IMR-90 (cell line): ENCODE measurements around the gene CD180. TPM values are rescaled to one million over a fixed set of nuclear protein-coding genes. Genes with fewer than 3 reads are reported as not detected.

Experiments used
- ATAC-seq: fragments of 200-7000 bp; cut with Tn5 transposase; 2 replicates; pipeline ENCODE4 v1.9.1; 2020; ENCODE audit warnings: low read depth, mild to moderate bottlenecking, moderate library complexity
- BruUV-seq: library from RNA; stranded (reverse); fragments of 400-500 nt; replicated peaks from 2 replicates; lab custom pipeline; 2021; lab: Mats Ljungman, UMichigan
- CTCF ChIA-PET: fragments of 300-600 bp; formaldehyde crosslinking; extraction: SDS; loops from one replicate; lab custom pipeline; 2021; ENCODE audit warnings: antibody characterized with exemption; lab: Yijun Ruan, JAX
- POLR2A ChIA-PET: fragments of 300-600 bp; sonication (Branson Sonifier 250); formaldehyde crosslinking; loops from one replicate; lab custom pipeline; 2022; ENCODE audit warnings: antibody characterized with exemption; ENCODE audit not compliant: unreplicated experiment; lab: Charles Lee
- DNase-seq: peaks from one replicate; pipeline ENCODE4 v3.0.0; 2013
- H2AFZ ChIP-seq: replicated peaks from 2 replicates; pipeline ENCODE3; 2013; ENCODE audit warnings: low read length, mild to moderate bottlenecking; ENCODE audit not compliant: poor library complexity
- H2AK5ac ChIP-seq: 2 replicates; pipeline ENCODE4 v1.6.1; 2013; ENCODE audit warnings: low read depth, low read length, inconsistent platforms
- H2AK9ac ChIP-seq: replicated peaks from 2 replicates; pipeline ENCODE3; 2013; ENCODE audit warnings: mild to moderate bottlenecking, low read depth, low read length, moderate library complexity; ENCODE audit not compliant: poor library complexity
- H2BK120ac ChIP-seq: 2 replicates; pipeline ENCODE4 v1.6.1; 2013; ENCODE audit warnings: low read depth, low read length, inconsistent platforms
- H2BK15ac ChIP-seq: 3 replicates; pipeline ENCODE4 v1.6.1; 2013; ENCODE audit warnings: low read depth, low read length, inconsistent platforms
- H2BK20ac ChIP-seq: 2 replicates; pipeline ENCODE4 v1.6.1; 2013; ENCODE audit warnings: low read depth, mild to moderate bottlenecking, inconsistent platforms, low read length, moderate library complexity
- H2BK5ac ChIP-seq: 2 replicates; pipeline ENCODE4 v1.6.1; 2013; ENCODE audit warnings: mild to moderate bottlenecking, low read depth, low read length, inconsistent platforms; ENCODE audit not compliant: poor library complexity, severe bottlenecking
- H3K14ac ChIP-seq: replicated peaks from 2 replicates; pipeline ENCODE4 v1.6.1; 2013; ENCODE audit warnings: low read depth, low read length, inconsistent platforms
- H3K18ac ChIP-seq: 2 replicates; pipeline ENCODE4 v1.6.1; 2013; ENCODE audit warnings: low read depth, low read length, control low read depth
- H3K23ac ChIP-seq: 2 replicates; pipeline ENCODE4 v1.6.1; 2013; ENCODE audit warnings: low read depth, low read length, inconsistent platforms
- H3K27ac ChIP-seq: 2 replicates; pipeline ENCODE4 v1.5.1; 2013; ENCODE audit warnings: mild to moderate bottlenecking, control low read depth, low read length; ENCODE audit not compliant: insufficient read depth
- H3K27me3 ChIP-seq: 2 replicates; pipeline ENCODE4 v1.6.1; 2013; ENCODE audit warnings: low read length; ENCODE audit not compliant: control insufficient read depth, insufficient read depth
- H3K36me3 ChIP-seq: 2 replicates; pipeline ENCODE4 v1.6.1; 2013; ENCODE audit warnings: low read length, mixed read lengths; ENCODE audit not compliant: control insufficient read depth, insufficient read depth
- H3K4ac ChIP-seq: 2 replicates; pipeline ENCODE4 v1.6.1; 2013; ENCODE audit warnings: low read depth, low read length, inconsistent platforms
- H3K4me1 ChIP-seq: 2 replicates; pipeline ENCODE4 v1.6.1; 2013; ENCODE audit warnings: low read length, mixed read lengths; ENCODE audit not compliant: control insufficient read depth, insufficient read depth
- H3K4me2 ChIP-seq: 2 replicates; pipeline ENCODE4 v1.6.1; 2013; ENCODE audit warnings: low read depth, mild to moderate bottlenecking, control low read depth, low read length, moderate library complexity
- H3K4me3 ChIP-seq: 2 replicates; pipeline ENCODE4 v1.5.1; 2013; ENCODE audit warnings: low read depth, mild to moderate bottlenecking, control low read depth, low read length, moderate library complexity; ENCODE audit not compliant: insufficient read depth
- H3K56ac ChIP-seq: 2 replicates; pipeline ENCODE4 v1.6.1; 2013; ENCODE audit warnings: low read length, inconsistent platforms; ENCODE audit not compliant: insufficient read depth; ENCODE audit errors: extremely low read depth
- H3K79me1 ChIP-seq, 2 experiments: 2 replicates each; pipeline ENCODE4 v1.6.1; 2013; ENCODE audit warnings: low read length in 2 of 2, inconsistent platforms in 1 of 2, low read depth in 1 of 2
- H3K9ac ChIP-seq: 2 replicates; pipeline ENCODE4 v1.6.1; 2013; ENCODE audit warnings: low read depth, low read length, control low read depth
- H3K9me1 ChIP-seq: 2 replicates; pipeline ENCODE4 v1.6.1; 2013; ENCODE audit warnings: low read length, inconsistent platforms; ENCODE audit not compliant: insufficient read depth
- H3K9me3 ChIP-seq: 2 replicates; pipeline ENCODE4 v1.6.1; 2013; ENCODE audit warnings: low read length; ENCODE audit not compliant: control insufficient read depth, insufficient read depth
- H4K20me1 ChIP-seq: 2 replicates; pipeline ENCODE4 v1.6.1; 2013; ENCODE audit warnings: low read length, inconsistent platforms; ENCODE audit not compliant: insufficient read depth
- H4K5ac ChIP-seq: 2 replicates; pipeline ENCODE4 v1.6.1; 2013; ENCODE audit warnings: mild to moderate bottlenecking, low read depth, low read length, control low read depth
- H4K8ac ChIP-seq, 2 experiments: 2 replicates each; pipeline ENCODE4 v1.6.1; 2013; ENCODE audit warnings: low read depth in 2 of 2, low read length in 2 of 2, control low read depth in 1 of 2, inconsistent platforms in 1 of 2
- H4K91ac ChIP-seq: 2 replicates; pipeline ENCODE4 v1.6.1; 2013; ENCODE audit warnings: low read depth, low read length, inconsistent platforms; ENCODE audit not compliant: insufficient read depth
- CEBPB ChIP-seq: IDR thresholded peaks from 2 replicates; pipeline ENCODE4 v1.6.1; 2012; ENCODE audit warnings: low read depth, low read length, improper control_type of control experiment
- MXI1 ChIP-seq: IDR thresholded peaks from 2 replicates; pipeline ENCODE4 v1.6.1; 2012; ENCODE audit warnings: low read depth, mild to moderate bottlenecking, low read length, moderate library complexity, borderline replicate concordance
- RAD21 ChIP-seq: IDR thresholded peaks from 2 replicates; pipeline ENCODE4 v1.6.1; 2012; ENCODE audit warnings: low read length, improper control_type of control experiment
- SMC3 ChIP-seq: fragments of 150-350 bp; IDR thresholded peaks from 2 replicates; pipeline ENCODE4 v1.6.1; 2016; ENCODE audit warnings: low read depth, mild to moderate bottlenecking, antibody characterized with exemption, low read length, moderate library complexity
- WGBS, 2 experiments: methylation state at CpG; one replicate each; pipeline versions ENCODE4 v1.1.5 to v1.1.7; 2013; ENCODE audit warnings: missing lambda C conversion rate in 2 of 2; ENCODE audit not compliant: insufficient read length in 1 of 2; ENCODE audit errors: extremely low coverage in 2 of 2; 5-methylcytosine and 5-hydroxymethylcytosine counted together
- dilution Hi-C: fragments of 300-500 bp; cut with HindIII; formaldehyde crosslinking; loops from one replicate; pipeline ENCODE4 v1.14.3; 2018; ENCODE audit warnings: low sequenced_read_pairs; ENCODE audit not compliant: unreplicated experiment
- in situ Hi-C: fragments of 300-500 bp; cut with MboI; formaldehyde crosslinking; loops from 3 replicates; pipeline ENCODE4 v1.14.3; 2019; ENCODE audit warnings: low sequenced_read_pairs, inconsistent platforms, mixed read lengths
- intact Hi-C: fragments of 100-400 bp; cut with micrococcal nuclease; formaldehyde crosslinking; loops from 2 replicates; pipeline ENCODE4 v1.10.0; 2022
- polyA plus RNA-seq, 3 experiments: library from polyadenylated mRNA; depleted of rRNA; stranded (reverse); fragments of >200 nt; gene quantifications; 2 replicates each; pipeline ENCODE4 v1.2.3, GENCODE V29; 2012; ENCODE audit warnings: low replicate concordance in 1 of 3
- total RNA-seq: library from RNA; depleted of rRNA; stranded (reverse); fragments of >200 nt; gene quantifications from 2 replicates; pipeline ENCODE4 v1.2.3, GENCODE V29; 2012

Gene CD180
- total and polyA plus RNA-seq, 2 of the 4 experiments (the other 2 are of a cell fraction), result not detected

DNA sequence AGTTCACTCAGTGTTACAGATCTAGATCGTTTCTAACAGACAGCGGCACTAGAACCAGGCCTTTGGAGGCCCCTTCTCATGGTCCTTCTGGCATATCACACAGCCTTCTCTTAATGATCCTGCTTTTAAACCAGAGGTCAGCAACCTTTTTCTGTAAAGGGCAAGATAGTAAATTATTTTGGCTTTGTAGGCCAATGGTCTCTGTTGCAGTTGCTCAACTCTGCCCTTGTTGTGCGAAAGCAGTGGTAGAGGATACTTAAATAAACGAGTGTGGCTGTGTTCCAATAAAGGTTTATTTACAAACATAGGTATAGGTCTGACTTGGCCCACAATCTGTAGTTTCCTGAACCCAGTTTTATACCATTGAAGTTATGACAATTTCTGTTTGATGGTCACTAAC, 47.3 kb upstream of the CD180 start:
- WGBS, 2 experiments, result no CpG with 5 or more reads among the region's 4 CpGs
- ATAC-seq (no peak), DNase-seq (no peak)
- no TSS peak for BruUV-seq
- H3K4me1 ChIP-seq, result no peaks in the 10 kb centered on the region; the same call in 1 of the 2 replicates
- intact Hi-C loops (loop anchor here (5.0 to 10.0 kb wide), 2 partner anchors 153 to 611 kb away; no protein-coding TSS in a partner anchor), dilution Hi-C loops (no loop called here), in situ Hi-C loops (loop anchor here (25.0 kb wide), 1 partner anchor 568 kb away; no protein-coding TSS in a partner anchor)
- no peak overlapping the region for H4K8ac ChIP-seq
- H4K20me1 ChIP-seq, result no peaks in the 10 kb centered on the region
- H2BK5ac ChIP-seq, result no peak overlapping the region
- H4K91ac ChIP-seq, result no peak overlapping the region
- no peak overlapping the region for H2AFZ ChIP-seq
- H2BK15ac ChIP-seq, result no peak overlapping the region
- no peaks in the 10 kb centered on the region; the same call in 1 of the 2 replicates for H3K9me1 ChIP-seq
- no peak overlapping the region for H3K23ac ChIP-seq
- no peak overlapping the region for H2BK20ac ChIP-seq
- H2BK120ac ChIP-seq, result no peak overlapping the region
- no peak overlapping the region for H3K18ac ChIP-seq
- no peak overlapping the region for H3K14ac ChIP-seq
- TF ChIP-seq MXI1 (no peak), CEBPB (no peak), SMC3 (no peak), RAD21 (no peak)
- ChIA-PET CTCF (no interaction called here), POLR2A (no interaction called here)
- H3K4ac ChIP-seq, result no peak overlapping the region
- no peak overlapping the region for H3K56ac ChIP-seq
- no peaks in the 10 kb centered on the region for H3K79me1 ChIP-seq
- no peak overlapping the region for H4K5ac ChIP-seq
- no peak overlapping the region for H3K4me2 ChIP-seq
- no peak overlapping the region for H3K9ac ChIP-seq
- H2AK9ac ChIP-seq, result no peak overlapping the region
- no peaks in the 10 kb centered on the region for H3K9me3 ChIP-seq
- H3K4me3 ChIP-seq, result no peak overlapping the region
- H3K27ac ChIP-seq, result no peak overlapping the region
- no peaks in the 10 kb centered on the region for H3K36me3 ChIP-seq
- H3K27me3 ChIP-seq, result no peaks in the 10 kb centered on the region
- H2AK5ac ChIP-seq, result no peak overlapping the region
